IPS-20b (cell line): ENCODE measurements around the gene IDH2.
"Not testable (repeated sequence)": the region's sequence is repeated elsewhere in the genome, so short reads cannot be mapped to it uniquely, and the experiment has no call there.

Experiments
- H3K27ac ChIP-seq: one replicate; pipeline ENCODE4 v1.5.1; 2013; ENCODE audit warnings: low read length
- H3K27me3 ChIP-seq: 2 replicates; pipeline ENCODE4 v1.6.1; 2013; ENCODE audit warnings: mild to moderate bottlenecking, low read length, inconsistent platforms; ENCODE audit not compliant: insufficient read depth
- H3K36me3 ChIP-seq: 2 replicates; pipeline ENCODE4 v1.6.1; 2013; ENCODE audit warnings: low read depth, mild to moderate bottlenecking, inconsistent platforms, low read length, moderate library complexity; ENCODE audit not compliant: insufficient read depth
- H3K4me1 ChIP-seq: 2 replicates; pipeline ENCODE4 v1.6.1; 2013; ENCODE audit warnings: mild to moderate bottlenecking, control low read depth, inconsistent platforms, low read length, moderate library complexity; ENCODE audit not compliant: insufficient read depth
- H3K4me3 ChIP-seq: 2 replicates; pipeline ENCODE4 v1.5.1; 2013; ENCODE audit warnings: mild to moderate bottlenecking, low read length, inconsistent platforms
- H3K9ac ChIP-seq: 2 replicates; pipeline ENCODE4 v1.6.1; 2013; ENCODE audit warnings: low read depth, mild to moderate bottlenecking, inconsistent platforms, low read length, moderate library complexity
- H3K9me3 ChIP-seq: 2 replicates; pipeline ENCODE4 v1.6.1; 2013; ENCODE audit warnings: mild to moderate bottlenecking, low read depth, low read length, inconsistent platforms; ENCODE audit not compliant: insufficient read depth

IDH2 gene

DNA sequence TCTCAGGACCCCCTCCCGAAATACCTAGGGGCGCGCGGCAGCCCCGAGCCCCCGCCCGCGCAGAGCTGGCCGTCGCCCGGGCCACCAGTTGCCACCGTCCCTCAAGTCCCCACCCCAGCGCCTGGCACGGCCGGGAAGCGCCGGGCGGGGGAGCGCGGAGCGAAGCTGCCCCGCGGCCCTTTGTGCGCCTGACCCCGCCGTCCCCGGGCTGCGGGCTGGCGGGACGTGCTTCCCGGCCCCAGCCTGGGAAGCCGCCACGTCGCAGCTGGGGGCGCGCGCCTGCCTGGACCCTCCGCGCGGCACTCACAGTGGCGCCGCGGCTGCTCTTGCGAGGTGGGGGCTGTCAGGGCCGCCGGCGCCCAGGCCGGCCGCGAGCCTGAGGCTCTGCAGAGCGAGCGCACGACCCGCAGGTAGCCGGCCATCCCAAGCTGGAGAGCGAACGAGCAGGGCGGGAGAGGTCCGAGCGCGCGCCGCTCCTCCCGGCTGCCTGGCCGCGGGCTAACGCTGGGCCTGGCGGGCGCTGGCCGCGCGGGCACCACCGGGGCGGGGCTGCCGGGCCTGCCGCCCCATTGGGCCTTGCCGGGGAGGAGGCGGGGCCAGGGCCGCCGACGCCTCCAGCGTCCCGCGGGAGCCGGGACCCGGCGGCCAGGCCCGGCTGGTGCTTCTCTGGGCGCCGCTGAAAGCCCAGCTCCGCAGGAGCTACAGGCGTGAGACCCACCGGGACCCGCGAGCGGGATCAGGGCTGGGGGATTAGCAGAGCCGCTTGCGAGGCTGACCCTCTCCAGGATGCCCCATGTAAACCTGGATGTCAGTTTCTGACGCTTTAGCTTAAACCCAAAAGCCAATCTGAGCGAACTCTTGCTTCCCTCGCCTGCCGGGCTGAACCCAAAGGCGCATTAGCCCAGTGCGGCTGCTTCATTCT lies at the start of gene IDH2:
TSS of gene IDH2 (minus strand) at position 500 of the 922 bp plus-strand sequence. CDS start at position 422, 78 bp downstream.
- no peaks in the 10 kb centered on the region for H3K9me3 ChIP-seq
- H3K36me3 ChIP-seq = no peaks in the 10 kb centered on the region
- peaks cover 7% of the 10 kb centered on the region for H3K4me1 ChIP-seq
- peaks cover 26% of the 10 kb centered on the region for H3K27me3 ChIP-seq
- no peak within 1 kb of the TSS for H3K27ac ChIP-seq
- H3K4me3 ChIP-seq = peak within 1 kb of the TSS; percentile 75
- peak within 1 kb of the TSS; percentile 62; the same call in 1 of the 2 replicates for H3K9ac ChIP-seq

DNA sequence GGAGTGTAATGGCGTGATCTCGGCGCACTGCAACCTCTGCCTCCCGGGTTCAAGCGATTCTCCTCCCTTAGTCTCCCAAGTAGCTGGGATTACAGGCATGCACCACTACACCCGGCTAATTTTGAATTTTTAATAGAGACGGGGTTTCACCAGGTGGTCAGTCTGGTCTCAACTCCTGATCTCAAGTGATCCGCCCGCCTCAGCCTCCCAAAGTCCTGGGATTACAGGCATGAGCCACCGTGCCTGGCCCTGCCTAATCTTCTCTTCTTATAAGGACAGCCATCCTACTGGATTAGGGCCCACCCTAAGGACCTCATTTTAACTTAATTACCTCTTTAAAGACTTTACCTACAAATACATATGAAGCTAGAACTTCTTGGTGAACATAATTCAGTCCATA lies 48.3 kb upstream of the IDH2 start:
- H3K27ac ChIP-seq, H3K9ac ChIP-seq, H3K4me1 ChIP-seq, H3K36me3 ChIP-seq, H3K9me3 ChIP-seq, H3K4me3 ChIP-seq: not testable (repeated sequence)
- peaks cover 10% of the 10 kb centered on the region; the same call in 1 of the 2 replicates for H3K27me3 ChIP-seq

DNA sequence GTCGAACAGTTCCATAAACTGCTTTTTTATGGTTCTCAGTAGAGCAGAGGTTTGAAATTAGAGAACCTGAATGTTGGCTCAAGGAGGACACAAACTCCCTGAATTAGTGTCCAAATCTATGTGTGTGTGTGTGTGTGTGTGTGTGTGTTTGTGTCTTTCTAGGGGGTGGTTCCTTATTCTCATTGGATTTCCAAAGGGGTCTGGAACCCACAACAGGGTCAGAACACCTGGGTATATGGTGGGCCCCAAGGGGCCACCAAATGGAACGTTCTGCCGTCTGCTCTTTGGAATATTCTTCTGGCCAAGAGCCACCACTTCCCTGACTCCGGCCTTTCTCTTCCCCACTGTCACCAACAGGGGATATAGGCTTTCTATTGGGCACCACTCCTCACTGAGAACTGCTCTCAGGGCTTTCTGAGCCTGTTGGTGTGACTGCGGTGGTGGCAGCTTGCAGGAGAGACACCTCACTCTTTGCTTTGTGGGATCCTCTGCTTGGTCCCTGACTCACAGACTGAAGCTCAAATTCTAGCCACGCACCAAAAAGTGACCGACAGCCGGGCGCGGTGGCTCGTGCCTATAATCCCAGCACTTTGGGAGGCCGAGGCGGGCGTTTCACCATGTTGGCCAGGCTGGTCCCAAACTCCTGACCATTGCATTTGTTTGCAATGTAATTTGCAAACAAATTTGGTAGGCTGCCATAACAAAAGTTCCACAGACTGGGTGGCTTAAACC lies 47.5 kb upstream of the IDH2 start:
- H3K27ac ChIP-seq = no peak overlapping the region
- H3K27me3 ChIP-seq = peaks cover 10% of the 10 kb centered on the region; the same call in 1 of the 2 replicates
- H3K4me3 ChIP-seq = no peak overlapping the region
- H3K9me3 ChIP-seq = no peaks in the 10 kb centered on the region
- peaks cover 8% of the 10 kb centered on the region; the same call in 1 of the 2 replicates for H3K4me1 ChIP-seq
- H3K9ac ChIP-seq = no peak overlapping the region
- no peaks in the 10 kb centered on the region for H3K36me3 ChIP-seq

DNA sequence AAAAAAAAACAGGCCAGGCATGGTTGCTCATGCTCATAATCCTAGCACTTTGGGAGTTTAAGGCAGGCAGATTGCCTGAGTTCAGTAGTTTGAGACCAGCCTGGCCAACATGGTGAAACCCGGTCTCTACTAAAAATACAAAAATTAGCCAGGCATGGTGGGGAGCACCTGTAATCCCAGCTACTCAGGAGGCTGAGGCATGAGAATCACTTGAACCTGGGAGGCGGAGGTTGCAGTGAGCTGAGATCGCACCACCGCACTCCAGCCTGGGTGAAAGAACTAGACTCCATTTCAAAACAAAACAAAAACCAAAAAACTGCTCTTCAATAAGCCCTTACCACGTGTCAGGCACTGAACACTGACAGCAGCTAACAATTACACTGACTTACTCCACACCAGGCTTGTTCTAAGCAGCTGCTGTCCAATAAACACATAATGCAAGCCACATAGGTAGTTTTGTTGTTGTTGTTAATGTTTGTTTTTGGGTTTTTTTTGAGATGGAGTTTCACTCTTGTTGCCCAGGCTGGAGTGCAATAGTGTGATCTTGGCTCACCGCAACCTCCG lies 44.0 kb upstream of the IDH2 start:
- H3K9me3 ChIP-seq, H3K9ac ChIP-seq, H3K4me1 ChIP-seq, H3K27ac ChIP-seq, H3K36me3 ChIP-seq, H3K4me3 ChIP-seq: not testable (repeated sequence)
- peaks cover 10% of the 10 kb centered on the region; the same call in 1 of the 2 replicates for H3K27me3 ChIP-seq

DNA sequence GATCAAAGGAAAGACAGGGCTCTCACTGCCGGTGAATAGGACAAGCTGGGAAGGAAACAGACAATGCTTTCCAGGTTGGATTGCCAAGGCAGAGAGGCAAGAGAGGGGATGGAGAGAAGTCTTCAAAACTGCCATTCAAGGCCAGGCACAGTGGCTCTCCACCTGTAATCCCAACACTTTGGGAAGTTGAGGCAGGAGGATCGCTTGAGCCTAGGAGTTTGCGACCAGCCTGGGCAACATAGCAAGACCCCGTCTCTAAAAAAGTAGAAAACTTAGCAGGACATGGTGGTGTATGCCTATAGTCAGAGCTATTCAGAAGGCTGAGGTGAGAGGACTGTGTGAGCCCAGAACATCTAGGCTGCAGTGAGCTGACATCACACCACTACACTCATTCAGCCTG lies 43.5 kb upstream of the IDH2 start:
- Histone ChIP-seq H3K4me3 (no peak overlapping the region), H3K27me3 (peaks cover 10% of the 10 kb centered on the region; the same call in 1 of the 2 replicates), H3K27ac (no peak overlapping the region), H3K4me1 (no peaks in the 10 kb centered on the region), H3K9me3 (no peaks in the 10 kb centered on the region), H3K9ac (no peak overlapping the region), H3K36me3 (no peaks in the 10 kb centered on the region)

DNA sequence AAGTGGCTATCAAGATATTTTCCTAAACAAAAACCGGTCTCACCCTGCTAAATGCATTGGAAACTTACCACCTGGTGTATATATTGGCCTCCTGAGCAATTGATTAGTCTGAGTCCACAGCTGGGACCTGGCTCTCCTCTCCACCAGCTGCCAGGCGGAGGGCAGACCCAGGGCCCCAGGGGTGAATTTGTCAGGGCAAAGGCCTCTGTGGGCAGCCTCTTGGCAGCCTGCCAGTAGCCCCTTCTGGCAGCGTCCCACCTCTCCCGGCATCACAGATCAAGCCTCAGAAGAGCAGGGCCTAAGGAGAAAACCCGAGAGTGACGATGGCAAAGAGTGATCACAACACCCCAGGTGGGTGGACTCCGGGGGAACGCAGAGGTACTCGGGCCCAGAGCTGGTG lies 43.0 kb upstream of the IDH2 start:
- no peaks in the 10 kb centered on the region for H3K36me3 ChIP-seq
- H3K9ac ChIP-seq = no peak overlapping the region
- no peaks in the 10 kb centered on the region for H3K4me1 ChIP-seq
- no peaks in the 10 kb centered on the region for H3K9me3 ChIP-seq
- peaks cover 8% of the 10 kb centered on the region; the same call in 1 of the 2 replicates for H3K27me3 ChIP-seq
- H3K4me3 ChIP-seq = no peak overlapping the region
- no peak overlapping the region for H3K27ac ChIP-seq

DNA sequence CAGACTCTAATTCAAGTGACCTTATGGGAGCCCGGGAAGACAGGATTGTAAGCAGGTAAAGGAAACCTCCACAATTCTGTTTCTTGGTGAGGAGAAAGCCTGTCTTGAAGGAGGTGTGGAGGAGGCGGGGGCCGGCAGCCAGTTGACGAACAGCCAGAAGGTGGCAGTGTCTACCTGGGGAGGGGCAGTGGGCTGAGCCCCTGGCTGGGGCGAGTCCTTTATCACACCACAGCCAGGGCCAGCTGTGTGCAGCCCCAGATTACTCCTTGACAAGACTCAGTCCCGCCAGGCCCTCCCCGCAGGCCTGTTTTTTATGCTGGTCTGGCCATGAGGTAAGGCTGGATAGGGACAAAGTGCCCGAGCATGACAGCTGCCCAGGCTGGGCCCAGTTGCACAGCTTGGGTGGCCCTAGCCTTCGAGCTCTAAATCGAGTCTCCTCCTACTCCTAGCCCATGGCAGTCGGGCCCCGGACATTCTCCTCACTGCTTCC lies 40.9 kb upstream of the IDH2 start:
- Histone ChIP-seq H3K9me3 (no peaks in the 10 kb centered on the region), H3K27ac (no peak overlapping the region), H3K36me3 (no peaks in the 10 kb centered on the region), H3K4me3 (no peak overlapping the region), H3K4me1 (no peaks in the 10 kb centered on the region), H3K9ac (no peak overlapping the region), H3K27me3 (no peaks in the 10 kb centered on the region)

DNA sequence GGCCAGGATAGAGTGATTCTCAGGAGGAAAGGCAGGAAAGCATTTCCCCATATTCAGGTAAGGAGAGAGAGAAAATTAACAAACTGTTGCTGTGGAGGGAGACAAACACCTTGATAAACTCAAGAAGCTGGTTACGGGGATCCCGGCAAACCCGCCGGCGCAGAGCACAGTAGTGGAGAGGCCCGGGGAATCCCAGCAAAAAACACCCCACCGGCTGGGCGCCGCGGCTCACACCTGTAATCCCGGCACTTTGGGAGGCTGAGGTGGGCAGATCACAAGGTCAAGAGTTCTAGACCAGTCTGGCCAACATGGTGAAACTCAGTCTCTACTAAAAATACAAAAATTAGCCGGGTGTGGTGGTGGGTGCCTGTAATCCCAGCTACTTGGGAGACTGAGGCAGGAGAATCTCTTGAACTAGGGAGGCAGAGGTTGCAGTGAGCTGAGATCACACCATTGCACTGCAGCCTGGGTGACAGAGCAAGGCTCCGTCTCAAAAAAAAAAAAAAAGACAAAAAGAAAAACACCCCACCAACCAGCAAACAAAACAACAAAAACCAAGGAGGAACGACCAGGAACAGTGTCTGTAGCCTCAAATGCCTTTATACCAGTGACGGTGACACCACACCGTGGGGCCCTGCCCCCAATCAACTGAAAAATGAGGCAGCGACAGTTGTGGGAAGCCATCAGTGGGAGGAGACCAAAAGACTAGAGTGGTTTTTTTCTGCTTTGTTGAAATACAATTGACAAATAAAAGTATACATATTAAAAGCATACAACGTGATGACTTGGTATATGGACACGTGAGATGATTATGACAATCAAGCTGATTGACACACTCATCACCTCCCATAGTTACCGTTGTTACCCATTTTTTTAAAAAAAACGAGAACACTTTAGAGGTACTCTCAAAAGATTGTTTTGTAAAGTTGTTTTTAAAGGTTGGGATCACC lies 40.2 kb upstream of the IDH2 start:
- H3K36me3 ChIP-seq = no peaks in the 10 kb centered on the region
- H3K27me3 ChIP-seq = no peaks in the 10 kb centered on the region
- no peak overlapping the region for H3K27ac ChIP-seq
- no peak overlapping the region for H3K4me3 ChIP-seq
- no peaks in the 10 kb centered on the region for H3K9me3 ChIP-seq
- no peaks in the 10 kb centered on the region for H3K4me1 ChIP-seq
- no peak overlapping the region for H3K9ac ChIP-seq

DNA sequence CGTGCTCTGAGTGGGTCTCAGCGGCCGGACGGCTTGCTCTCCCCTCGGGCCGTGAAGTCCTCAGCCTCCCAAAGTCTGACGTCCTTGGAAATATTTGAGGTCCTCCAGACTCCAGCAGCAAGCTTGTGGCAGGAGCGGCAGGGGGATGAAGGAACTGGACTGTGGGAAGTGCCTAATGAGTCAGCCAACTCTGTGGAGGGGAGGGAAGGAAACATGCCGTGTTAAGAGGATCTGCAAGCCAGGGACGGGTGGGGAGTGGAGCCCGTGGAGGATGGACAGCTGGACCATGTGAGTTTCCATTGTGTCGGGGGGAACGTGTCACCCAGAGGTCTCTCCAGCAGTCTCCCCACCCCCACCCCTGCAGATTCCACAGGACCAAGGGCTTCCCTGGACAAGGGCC lies 39.4 kb upstream of the IDH2 start:
- Histone ChIP-seq H3K9me3 (no peaks in the 10 kb centered on the region), H3K27ac (no peak overlapping the region), H3K36me3 (no peaks in the 10 kb centered on the region), H3K4me1 (no peaks in the 10 kb centered on the region), H3K9ac (no peak overlapping the region), H3K27me3 (no peaks in the 10 kb centered on the region), H3K4me3 (no peak overlapping the region)

DNA sequence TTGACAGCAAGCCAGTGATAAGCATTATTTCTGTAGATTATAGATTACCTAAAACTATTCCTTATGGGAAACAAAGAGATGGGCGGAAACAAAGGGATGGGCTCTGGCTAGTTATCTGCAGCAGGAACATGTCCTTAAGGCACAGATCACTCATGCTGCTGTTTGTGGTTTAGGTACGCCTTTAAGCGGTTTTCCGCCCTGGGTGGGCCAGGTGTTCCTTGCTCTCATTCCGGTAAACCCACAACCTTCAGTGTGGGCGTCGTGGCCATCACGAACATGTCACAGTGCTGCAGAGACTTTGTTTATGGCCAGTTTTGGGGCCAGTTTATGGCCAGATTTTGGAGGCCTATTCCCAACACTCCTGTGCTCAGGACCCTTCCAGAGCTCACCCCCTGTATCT lies 37.3 kb upstream of the IDH2 start:
- H3K9me3 ChIP-seq, H3K36me3 ChIP-seq, H3K4me1 ChIP-seq, H3K27ac ChIP-seq, H3K9ac ChIP-seq, H3K4me3 ChIP-seq, H3K27me3 ChIP-seq: not testable (repeated sequence)
